Measurements from ENCODE around the gene ASIC4. TPM values are rescaled to one million over a fixed set of nuclear protein-coding genes. Genes with fewer than 3 reads are reported as not detected.
A peak's percentile ranks its signal among the peaks of the same experiment; 100 is the strongest.

Gene ASIC4
- total and polyA plus RNA-seq, 9 of the 15 experiments (the other 6 are each of a cell fraction or from before 2014, with no cell fraction given): 0.07 to 19.2 (median 4.8) TPM

- no peak for TF ChIP-seq REST (IDR thresholded peaks at IDR 0.05; ENCODE audit: borderline replicate concordance)
- peak; percentile 37; the same call in 1 of the 2 replicates for TF ChIP-seq REST (CRISPR knock-in tag; IDR thresholded peaks at IDR 0.05; ENCODE audit: low read depth)
- no peak for TF ChIP-seq FOXA1 (IDR thresholded peaks at IDR 0.05; ENCODE audit: borderline replicate concordance)
- TF ChIP-seq THAP12 (CRISPR knock-in tag; IDR thresholded peaks at IDR 0.05): 0 out of 2 replicates have a peak, but pooled peaks have one; percentile 1
- TF ChIP-seq HNRNPL (IDR thresholded peaks at IDR 0.05; ENCODE audit: low read depth, low read length): peak; percentile 40
- no peak for TF ChIP-seq SMARCA4 (IDR thresholded peaks at IDR 0.05)
- TF ChIP-seq FOSL1 (tag; conservative IDR thresholded peaks at IDR 0.05): peak; percentile 36; the same call in 1 of the 2 replicates
- TF ChIP-seq PHF8 (IDR thresholded peaks at IDR 0.05; ENCODE audit: borderline replicate concordance, low read length): peak; percentile 57; the same call in 1 of the 2 replicates
- TF ChIP-seq FOXM1 (IDR thresholded peaks at IDR 0.05; ENCODE audit: low read depth): no peak
- TF ChIP-seq FOXM1 (CRISPR knock-in tag; IDR thresholded peaks at IDR 0.05; ENCODE audit: low read depth): peak; percentile 85; the same call in 1 of the 2 replicates
- TF ChIP-seq RBM34 (IDR thresholded peaks at IDR 0.05; ENCODE audit: borderline replicate concordance, insufficient read depth, low read length): 0 out of 2 replicates have a peak, but pooled peaks have one; percentile 50
- TF ChIP-seq FOXO4 (CRISPR knock-in tag; IDR thresholded peaks at IDR 0.05): no peak
- no peak for TF ChIP-seq RFX1 (IDR thresholded peaks at IDR 0.05)
- TF ChIP-seq ADNP (tag; IDR thresholded peaks at IDR 0.05): no peak
- TF ChIP-seq ATF7 (IDR thresholded peaks at IDR 0.05): no peak
- no peak for TF ChIP-seq LCOR (CRISPR knock-in tag; IDR thresholded peaks at IDR 0.05)
- 0 out of 2 replicates have a peak, but pooled peaks have one; percentile 12 for TF ChIP-seq NCOA1 (IDR thresholded peaks at IDR 0.05; ENCODE audit: low read depth)
- 0 out of 2 replicates have a peak, but pooled peaks have one; percentile 16 for TF ChIP-seq SUPT5H (IDR thresholded peaks at IDR 0.05)
Measured at GRCh38 chr2:219542931-219543595, 28.8 kb downstream of the ASIC4 start (continued).

Measured in K562 (cell line).